GM18868 (cell line): ENCODE results near the gene SEPTIN2.
A peak's percentile ranks its signal among the peaks of the same experiment; 100 is the strongest.
"Not testable (repeated sequence)": the region's sequence is repeated elsewhere in the genome, so short reads cannot be mapped to it uniquely, and the experiment has no call there.

Experiments
- ATAC-seq: cut with Tn5 transposase; IDR thresholded peaks from one replicate; pipeline ENCODE4 v1.9.1; 2021; ENCODE audit warnings: mild to moderate bottlenecking, moderate library complexity; ENCODE audit not compliant: unreplicated experiment

Gene SEPTIN2

GRCh38 chr2:241349941-241350340 is 34.2 kb downstream of the SEPTIN2 start:
- no peak for ATAC-seq

GRCh38 chr2:241350530-241350877 is 34.8 kb downstream of the SEPTIN2 start:
- ATAC-seq: no peak

DNA sequence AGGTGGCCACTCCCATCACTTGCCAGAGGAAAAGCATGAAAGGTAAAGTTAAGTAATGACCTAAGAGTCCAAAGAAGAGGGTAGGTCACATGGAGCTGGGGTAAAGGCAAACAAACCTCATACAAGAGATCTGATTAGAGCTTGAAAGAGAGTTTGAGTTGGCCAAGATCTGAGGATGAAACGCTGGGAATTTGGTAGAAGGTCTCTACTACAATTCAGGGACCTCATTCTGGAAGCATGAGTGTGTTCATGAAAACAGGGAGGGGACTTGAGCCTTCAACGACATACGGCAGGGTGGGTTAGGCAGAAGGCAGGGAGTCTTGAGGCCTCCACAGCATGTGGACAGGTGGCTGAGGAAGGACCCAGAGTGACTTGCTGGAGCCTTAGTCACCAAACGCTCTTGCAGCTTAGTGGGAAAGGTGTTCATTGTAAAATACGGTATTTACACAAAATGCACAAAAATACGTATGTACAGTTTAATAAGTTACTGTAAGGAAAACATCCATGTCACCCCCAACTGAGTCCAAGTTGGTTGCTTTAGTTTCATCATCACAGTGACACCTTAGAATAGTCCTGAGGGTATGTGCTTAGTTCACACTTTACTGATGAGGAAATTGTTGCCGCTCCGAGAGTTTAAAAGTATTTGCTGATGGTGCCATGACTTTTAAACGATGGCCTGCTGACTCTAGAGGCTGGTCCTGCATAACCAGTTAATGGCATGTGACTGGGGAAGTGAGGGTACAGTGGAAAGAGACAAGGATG is 35.3 kb downstream of the SEPTIN2 start:
- ATAC-seq: no peak

DNA sequence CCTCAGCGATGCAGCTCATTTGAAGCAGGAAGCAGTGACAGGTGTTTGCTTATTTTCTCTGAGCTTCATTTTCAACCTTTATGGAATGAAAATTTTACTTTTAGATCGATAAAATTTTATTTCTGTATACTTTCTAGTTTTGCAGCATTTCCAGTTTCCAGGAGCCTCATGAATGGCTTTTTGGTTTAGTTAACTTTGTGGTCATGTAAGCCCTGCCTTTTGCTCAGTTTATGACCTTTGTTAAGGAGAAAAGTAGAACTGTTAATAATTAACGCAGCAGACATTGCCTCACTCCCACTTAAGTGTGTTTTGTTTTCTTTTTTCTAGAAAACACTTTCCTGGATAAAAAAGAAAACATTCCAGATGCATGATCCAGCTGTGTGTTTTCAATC is 35.9 kb downstream of the SEPTIN2 start:
- no peak for ATAC-seq

DNA sequence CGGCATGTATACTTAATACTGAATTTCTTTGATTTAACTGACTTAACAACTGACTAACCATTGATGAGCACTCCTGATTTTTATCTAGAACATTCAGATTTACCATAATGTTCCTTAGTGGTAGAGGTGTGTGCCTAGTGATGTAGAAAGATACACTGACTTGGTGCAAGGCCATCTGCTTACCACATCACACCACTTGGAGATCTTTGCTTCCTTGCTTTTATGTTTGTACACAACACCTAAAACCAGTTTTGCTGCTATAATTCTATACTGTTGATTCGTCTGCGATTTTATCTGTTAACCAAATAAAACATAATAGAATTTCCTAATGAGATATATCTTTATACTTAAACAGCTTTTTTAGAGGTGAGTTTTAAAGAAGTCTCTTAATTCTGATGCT is 36.5 kb downstream of the SEPTIN2 start:
- no peak for ATAC-seq

DNA sequence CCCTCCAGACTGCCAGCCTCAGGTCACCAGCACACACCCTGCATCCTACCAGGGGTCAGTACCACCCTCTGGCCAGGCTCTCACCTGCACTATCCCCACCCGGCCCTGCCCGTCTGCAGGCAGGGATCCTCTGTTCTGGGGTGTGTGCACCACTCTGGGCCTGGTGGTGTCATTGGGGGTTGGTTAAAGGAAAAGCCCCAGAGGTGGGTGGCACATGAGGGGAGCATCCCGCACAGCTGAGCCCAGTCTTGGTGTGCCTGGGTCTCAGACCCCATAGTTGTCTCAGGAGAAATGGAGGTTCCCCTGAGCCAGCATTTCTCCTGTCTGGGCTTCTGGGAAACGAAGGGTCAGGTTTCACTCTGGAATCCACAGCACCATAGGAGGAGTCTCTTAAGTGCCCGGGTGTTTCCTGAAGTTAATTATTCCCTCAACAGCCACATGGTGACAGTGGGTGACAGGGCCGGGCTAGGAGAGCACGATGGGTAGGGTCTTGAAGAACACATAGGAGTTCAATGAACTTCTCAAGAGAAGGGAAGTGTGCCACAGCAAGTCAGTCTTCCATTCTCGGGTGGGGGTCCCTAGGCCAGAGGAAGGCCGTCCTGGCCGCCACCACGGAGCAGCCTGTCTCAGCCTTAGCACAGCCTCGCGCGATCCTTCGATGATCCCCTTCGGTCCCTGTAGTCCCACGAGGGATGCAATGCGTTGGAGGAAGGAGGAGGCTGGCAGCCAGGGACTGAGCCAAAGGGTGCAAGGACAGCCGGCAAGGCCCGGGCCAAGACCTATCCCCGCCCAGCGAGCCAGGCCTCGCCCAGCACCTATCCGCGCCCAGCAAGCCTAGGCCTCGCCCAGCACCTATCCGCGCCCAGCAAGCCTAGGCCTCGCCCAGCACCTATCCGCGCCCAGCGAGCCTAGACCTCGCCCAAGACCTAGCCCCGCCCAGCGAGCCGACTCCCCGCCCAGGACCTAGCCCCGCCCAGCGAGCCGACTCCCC is 39.2 kb downstream of the SEPTIN2 start:
- ATAC-seq: no peak

DNA sequence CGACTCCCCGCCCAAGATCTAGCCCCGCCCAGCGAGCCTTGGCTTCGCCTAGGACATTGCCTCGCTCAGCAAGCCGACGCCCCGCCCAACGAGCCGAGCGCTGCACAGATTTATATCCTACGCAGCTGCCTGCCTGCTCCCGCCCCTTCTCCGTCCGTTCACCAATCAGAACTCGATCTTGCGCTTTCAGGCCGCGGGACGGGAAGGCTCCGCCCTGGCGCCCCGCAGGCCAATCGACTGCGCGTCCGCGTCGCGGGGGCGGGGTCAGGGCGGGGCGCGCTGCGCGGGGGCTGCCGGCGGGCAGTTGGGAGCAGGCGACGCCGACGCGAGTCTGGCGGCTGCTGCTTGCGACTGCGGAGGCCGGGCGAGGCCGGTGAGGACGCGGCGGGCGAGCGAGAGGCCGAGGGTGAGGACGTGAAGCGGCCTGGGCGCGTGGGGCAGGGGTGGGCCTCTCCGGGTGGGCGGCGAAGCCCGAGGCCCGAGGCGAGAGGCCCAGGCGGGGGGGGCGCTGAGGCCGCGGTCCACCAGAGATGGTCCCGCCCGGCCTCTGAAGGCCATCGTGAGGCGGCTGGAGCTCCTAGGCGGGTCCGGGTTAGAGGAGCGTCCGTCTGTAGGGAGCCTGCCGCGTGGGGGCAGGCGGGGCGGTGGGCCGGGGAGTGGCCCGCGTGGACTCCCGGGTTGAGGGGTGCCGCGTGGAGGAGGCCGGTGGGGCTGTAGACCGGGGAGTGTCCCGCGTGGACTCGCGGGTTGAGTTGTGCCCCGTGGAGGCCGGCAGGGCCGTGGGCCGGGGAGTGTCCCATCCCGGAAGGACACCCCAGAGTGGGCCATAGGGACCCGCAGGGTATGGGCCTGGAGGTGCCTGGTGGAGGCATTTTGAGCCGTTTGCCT is 40.5 kb downstream of the SEPTIN2 start, which contains the start of gene FARP2:
FARP2 (plus strand) TSS at position 303 of the 888 bp plus-strand sequence. CDS start 16,823 bp downstream, outside the sequence.
- ATAC-seq: peak; percentile 80

DNA sequence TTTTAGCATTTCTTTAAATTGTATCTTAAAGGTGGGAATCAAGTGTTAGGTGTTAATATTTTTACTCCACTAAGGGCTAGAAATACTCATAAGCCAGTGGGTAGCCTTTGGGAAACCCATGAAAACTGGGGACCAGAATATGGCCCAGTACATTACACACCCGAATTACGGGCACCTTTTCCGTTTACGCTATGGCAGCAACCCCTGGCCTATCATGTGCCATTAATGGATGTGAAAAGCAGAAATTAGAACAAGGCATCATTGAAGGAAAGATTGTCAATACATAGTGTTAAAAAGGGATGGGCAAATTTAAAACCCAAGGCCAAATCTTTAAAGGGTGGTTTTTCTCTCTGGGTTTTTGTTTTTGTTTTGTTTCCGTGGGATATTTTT is 41.1 kb downstream of the SEPTIN2 start:
- no peak for ATAC-seq

- ATAC-seq: no peak
These were observed 41.8 kb downstream of the SEPTIN2 start for GRCh38 chr2:241357531-241357930.

DNA sequence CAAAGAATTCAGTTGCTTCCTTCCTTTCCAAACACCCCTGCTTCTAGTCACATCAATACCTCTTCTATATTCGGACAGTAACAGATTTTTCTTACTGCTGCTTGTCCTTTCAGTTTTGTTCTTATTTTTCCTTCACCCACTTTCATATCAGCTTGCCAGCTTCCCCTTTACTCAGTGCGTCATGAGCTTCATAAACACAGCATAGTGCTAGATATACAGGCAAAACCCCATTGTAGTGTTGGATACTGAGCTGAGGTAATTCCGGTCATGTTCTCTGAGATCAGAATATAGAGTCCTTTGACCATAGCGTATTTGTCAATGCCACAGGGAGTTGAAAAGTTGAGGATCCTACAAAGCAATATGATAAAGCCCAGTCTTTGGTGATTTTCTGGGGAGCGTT is 42.7 kb downstream of the SEPTIN2 start:
- peak; percentile 49 for ATAC-seq

DNA sequence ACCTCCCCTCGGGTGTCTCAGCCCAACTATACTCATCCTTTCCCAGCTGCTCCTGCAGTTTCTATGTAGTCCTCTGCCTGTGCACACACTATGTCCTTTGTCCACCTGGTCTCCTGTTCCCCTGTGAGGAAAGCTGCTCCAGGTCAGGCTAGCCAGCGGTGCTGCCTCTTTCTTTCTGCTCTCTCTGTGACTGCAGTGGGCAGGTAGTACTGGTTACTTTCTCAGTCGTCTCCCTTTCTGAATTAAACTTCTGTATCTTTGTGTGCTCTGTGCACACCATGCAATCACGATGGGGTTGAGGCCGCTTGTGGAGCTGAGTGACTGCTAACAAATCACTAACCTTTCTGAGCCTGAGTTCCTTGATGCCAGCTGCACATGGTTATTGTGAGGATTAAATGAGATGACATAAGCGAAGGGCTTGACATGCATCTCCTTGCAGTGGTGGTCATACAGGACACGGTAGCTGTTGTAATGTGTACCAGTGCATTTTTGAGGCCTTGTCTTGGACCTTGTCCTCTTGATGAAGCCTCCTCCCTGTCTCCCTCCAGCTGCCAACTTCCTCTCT is 43.8 kb downstream of the SEPTIN2 start:
- ATAC-seq: no peak

- ATAC-seq: no peak
These were observed 47.7 kb downstream of the SEPTIN2 start for GRCh38 chr2:241363426-241363825.

DNA sequence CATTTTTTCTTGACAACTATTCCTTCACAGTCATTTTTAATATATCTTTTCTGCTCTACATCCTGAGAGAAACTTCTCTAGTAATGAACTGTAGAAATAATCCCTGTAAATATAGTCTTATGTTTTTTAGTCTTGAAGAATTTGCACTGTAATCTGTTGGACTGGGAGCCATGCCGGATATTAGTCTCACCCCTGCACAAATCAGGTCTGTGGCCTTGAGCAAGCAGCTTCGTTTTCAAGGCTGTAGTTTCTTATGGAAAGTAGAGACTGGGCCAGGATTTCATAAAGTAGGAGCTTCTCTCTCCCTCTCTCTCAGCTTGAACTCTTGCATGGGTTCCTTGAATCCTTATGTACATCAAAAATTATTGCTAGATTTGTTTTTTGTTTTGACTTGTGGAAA is 49.1 kb downstream of the SEPTIN2 start:
- ATAC-seq: no peak

GRCh38 chr2:241366678-241367077 is 51.0 kb downstream of the SEPTIN2 start:
- no peak for ATAC-seq

GRCh38 chr2:241368643-241369042 is 52.9 kb downstream of the SEPTIN2 start:
- no peak for ATAC-seq

DNA sequence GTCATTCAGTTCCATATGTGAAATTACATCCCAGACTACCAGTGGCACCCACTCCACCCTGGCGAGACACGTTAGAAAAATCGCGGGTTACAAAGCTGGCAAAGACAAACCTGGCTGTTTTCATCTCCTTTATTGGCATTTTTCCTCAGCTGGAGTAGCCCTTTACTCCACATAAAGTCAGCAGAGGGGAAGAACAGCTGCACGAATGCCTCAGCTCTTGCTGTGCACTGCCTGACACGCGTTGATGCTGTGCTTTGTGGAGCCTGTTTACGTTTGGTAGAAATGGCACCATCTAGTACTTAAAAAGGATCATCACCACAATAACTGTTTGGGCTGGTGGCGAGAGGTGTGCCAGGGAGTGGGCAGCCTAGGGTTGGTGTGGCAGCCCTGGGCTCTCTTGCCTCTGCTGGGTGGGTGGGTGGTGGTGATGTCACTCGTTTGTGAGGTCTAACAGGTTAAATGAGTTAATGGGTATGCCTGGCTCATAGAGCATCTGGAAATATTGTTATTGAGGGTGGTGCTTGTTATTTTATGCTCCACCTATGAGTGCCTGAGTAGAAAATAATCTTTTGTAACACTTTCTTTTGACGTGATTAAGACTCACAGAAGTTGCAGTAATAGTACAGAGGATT is 56.8 kb downstream of the SEPTIN2 start:
- ATAC-seq: no peak

GRCh38 chr2:241373446-241373845 is 57.7 kb downstream of the SEPTIN2 start:
- no peak for ATAC-seq

- ATAC-seq: not testable (repeated sequence)
These were observed 58.2 kb downstream of the SEPTIN2 start for GRCh38 chr2:241373906-241374305.

DNA sequence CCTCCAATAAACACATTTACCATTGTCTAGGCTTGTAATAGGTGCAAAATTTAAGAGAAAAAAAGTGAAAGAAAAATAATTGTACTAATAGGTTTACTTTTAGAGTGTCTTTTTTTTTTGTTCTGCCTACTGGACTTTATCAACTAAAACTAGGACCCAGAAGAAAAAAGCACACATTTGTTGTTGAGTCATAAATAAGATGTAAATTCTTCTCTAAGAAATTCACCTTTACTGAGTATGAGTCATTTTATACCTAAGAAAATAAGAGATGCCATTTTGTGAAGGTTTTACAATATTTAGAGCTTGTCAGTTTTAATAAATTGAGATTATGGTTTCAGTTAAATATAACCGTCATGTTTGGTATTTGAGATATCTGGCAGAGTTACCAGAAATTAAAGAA is 59.6 kb downstream of the SEPTIN2 start:
- ATAC-seq: no peak

DNA sequence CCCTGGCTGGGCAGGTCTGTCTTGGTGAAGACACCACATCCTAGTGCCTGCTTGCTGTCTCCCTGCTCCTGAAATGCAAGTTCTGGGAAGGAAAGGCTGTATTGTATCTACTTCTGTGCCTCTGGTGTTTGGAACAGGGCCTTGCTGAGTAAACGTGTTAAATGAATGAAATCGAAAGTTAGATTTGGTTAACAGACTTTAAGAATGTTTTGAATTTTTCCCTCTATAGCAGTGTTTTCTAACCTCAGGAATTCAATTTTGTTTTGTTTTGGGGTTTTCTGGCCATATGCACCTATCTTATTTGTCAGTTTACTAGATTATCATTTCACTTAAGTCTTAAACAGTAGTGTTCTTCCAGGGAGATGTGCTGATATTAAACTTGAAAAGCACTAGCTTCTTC is 61.1 kb downstream of the SEPTIN2 start:
- ATAC-seq: no peak
